Stomach (tissue), 4 donors: ENCODE data around the gene EHD4.

Experiments
- EP300 ChIP-seq: sonication (generic); formaldehyde crosslinking; IDR thresholded peaks from one replicate; pipeline ENCODE4 v1.6.1; 2017; ENCODE audit warnings: antibody characterized with exemption
- POLR2A ChIP-seq, 4 donors: fragments of 450-650 bp; IDR thresholded peaks; one replicate each; pipeline ENCODE4 v1.6.1; 2016; ENCODE audit warnings: antibody characterized with exemption in 4 of 4, control low read depth in 2 of 4, mild to moderate bottlenecking in 1 of 4, moderate library complexity in 1 of 4
- POLR2AphosphoS5 ChIP-seq, 3 donors: sonication (generic); formaldehyde crosslinking; IDR thresholded peaks; one replicate each; pipeline ENCODE4 v1.6.1; 2016; ENCODE audit warnings: antibody characterized with exemption in 3 of 3
- TF ChIP-seq, protein P1 (sequence below), 7 experiments: fragments of 450-650 bp in 4 of 7; fragments of 200-600 bp in 3 of 7; sonication (generic) in 3 of 7; IDR thresholded peaks; one replicate each; pipeline ENCODE4 v1.5.1; 2016 to 2019; ENCODE audit warnings: antibody characterized with exemption in 7 of 7, control low read depth in 2 of 7, mild to moderate bottlenecking in 1 of 7

DNA sequence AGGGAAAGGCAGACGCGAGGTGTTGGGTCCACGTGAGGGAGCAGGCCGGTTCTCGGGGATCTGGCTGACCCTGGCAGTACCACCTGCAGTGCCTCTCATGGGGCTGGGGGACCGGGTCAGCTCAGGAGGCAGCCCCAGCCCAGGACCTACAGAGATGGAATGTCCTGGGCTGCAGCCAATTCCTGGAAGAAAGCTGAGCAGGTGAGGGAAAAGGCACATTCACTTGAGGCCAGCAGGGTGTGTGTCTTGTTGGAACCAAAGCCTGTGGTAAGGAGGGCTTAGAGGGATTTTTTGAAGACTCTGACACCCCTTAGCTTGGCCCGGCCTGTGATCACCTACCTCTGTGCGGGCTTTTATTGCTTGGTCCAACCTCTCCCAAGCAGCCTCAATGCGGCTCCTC is 117.9 kb downstream of the EHD4 start:
- TF ChIP-seq, protein P1, sequence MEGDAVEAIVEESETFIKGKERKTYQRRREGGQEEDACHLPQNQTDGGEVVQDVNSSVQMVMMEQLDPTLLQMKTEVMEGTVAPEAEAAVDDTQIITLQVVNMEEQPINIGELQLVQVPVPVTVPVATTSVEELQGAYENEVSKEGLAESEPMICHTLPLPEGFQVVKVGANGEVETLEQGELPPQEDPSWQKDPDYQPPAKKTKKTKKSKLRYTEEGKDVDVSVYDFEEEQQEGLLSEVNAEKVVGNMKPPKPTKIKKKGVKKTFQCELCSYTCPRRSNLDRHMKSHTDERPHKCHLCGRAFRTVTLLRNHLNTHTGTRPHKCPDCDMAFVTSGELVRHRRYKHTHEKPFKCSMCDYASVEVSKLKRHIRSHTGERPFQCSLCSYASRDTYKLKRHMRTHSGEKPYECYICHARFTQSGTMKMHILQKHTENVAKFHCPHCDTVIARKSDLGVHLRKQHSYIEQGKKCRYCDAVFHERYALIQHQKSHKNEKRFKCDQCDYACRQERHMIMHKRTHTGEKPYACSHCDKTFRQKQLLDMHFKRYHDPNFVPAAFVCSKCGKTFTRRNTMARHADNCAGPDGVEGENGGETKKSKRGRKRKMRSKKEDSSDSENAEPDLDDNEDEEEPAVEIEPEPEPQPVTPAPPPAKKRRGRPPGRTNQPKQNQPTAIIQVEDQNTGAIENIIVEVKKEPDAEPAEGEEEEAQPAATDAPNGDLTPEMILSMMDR (IDR thresholded peaks at IDR 0.05), result no peak
- TF ChIP-seq POLR2A (IDR thresholded peaks at IDR 0.05) (no peak), EP300 (no peak), POLR2AphosphoS5 (IDR thresholded peaks at IDR 0.05) (no peak)
